Activated naive CD4-positive, alpha-beta T cell treated with anti-CD3 and anti-CD28 coated beads, Interleukin-2, amount 50 U/mL, for 72 hours (primary cell): Measurements from ENCODE around the gene PRUNE2. TPM values are rescaled to one million over a fixed set of nuclear protein-coding genes. Genes with fewer than 3 reads are reported as not detected.
"Not testable (repeated sequence)": the region's sequence is repeated elsewhere in the genome, so short reads cannot be mapped to it uniquely, and the experiment has no call there.

Source experiments
- ATAC-seq, 2 donors: fragments of 150-1000 bp; cut with Tn5 transposase; 2 replicates each; pipeline ENCODE4 v1.10.0; 2021; ENCODE audit warnings: mild to moderate bottlenecking in 2 of 2, moderate library complexity in 2 of 2
- DNase-seq, 2 donors: peaks; one replicate each; pipeline ENCODE4 v3.0.0; 2021 to 2022; ENCODE audit warnings: low spot score in 2 of 2
- H3K27ac Mint-ChIP-seq, 2 donors: one replicate each; pipeline ENCODE4 v1.8.0; 2022; ENCODE audit warnings: mild to moderate bottlenecking in 2 of 2, mixed read lengths in 2 of 2
- H3K36me3 Mint-ChIP-seq, 2 donors: one replicate each; pipeline ENCODE4 v1.8.0; 2022; ENCODE audit warnings: mixed read lengths in 2 of 2
- H3K9me3 Mint-ChIP-seq, 2 donors: one replicate each; pipeline ENCODE4 v1.8.0; 2022; ENCODE audit warnings: mixed read lengths in 2 of 2
- total RNA-seq, 2 donors: library from RNA; stranded (reverse); gene quantifications; one replicate each; pipeline ENCODE4 v1.2.3, GENCODE V29; 2022

Gene PRUNE2
- total RNA-seq, 2 donors from 2014 or later = 0.18 to 0.86 TPM

GRCh38 chr9:76793784-76794431, 112.0 kb downstream of the PRUNE2 start:
- Mint-ChIP-seq H3K9me3 (no peaks in the 10 kb centered on the region), H3K36me3 (no peaks in the 10 kb centered on the region), H3K27ac (no peak overlapping the region)
- DNase-seq (no peak), ATAC-seq (no peak)

- no peak for DNase-seq
- no peak for ATAC-seq
- no peaks in the 10 kb centered on the region for H3K36me3 Mint-ChIP-seq
- H3K27ac Mint-ChIP-seq = no peak overlapping the region
- no peaks in the 10 kb centered on the region for H3K9me3 Mint-ChIP-seq
These were observed 116.1 kb downstream of the PRUNE2 start for GRCh38 chr9:76789840-76790239.

GRCh38 chr9:76787677-76788076, 118.2 kb downstream of the PRUNE2 start:
- no peaks in the 10 kb centered on the region for H3K36me3 Mint-ChIP-seq

GRCh38 chr9:76785501-76785900, 120.4 kb downstream of the PRUNE2 start:
- ATAC-seq = no peak
- DNase-seq = no peak
- Mint-ChIP-seq H3K27ac (no peak overlapping the region), H3K36me3 (no peaks in the 10 kb centered on the region), H3K9me3 (no peaks in the 10 kb centered on the region)

More at GRCh38 chr9:76787677-76788076, 118.2 kb downstream of the PRUNE2 start:
- no peaks in the 10 kb centered on the region for H3K9me3 Mint-ChIP-seq
- ATAC-seq (no peak), DNase-seq (no peak)
- no peak overlapping the region for H3K27ac Mint-ChIP-seq

- DNase-seq (no peak), ATAC-seq (no peak)
- no peaks in the 10 kb centered on the region for H3K36me3 Mint-ChIP-seq
- no peak overlapping the region for H3K27ac Mint-ChIP-seq
- no peaks in the 10 kb centered on the region for H3K9me3 Mint-ChIP-seq
These were observed 121.0 kb downstream of the PRUNE2 start for GRCh38 chr9:76784881-76785280.

GRCh38 chr9:76772686-76773445, 133.0 kb downstream of the PRUNE2 start:
- ATAC-seq = no peak
- H3K27ac Mint-ChIP-seq = no peak overlapping the region
- no peak for DNase-seq

GRCh38 chr9:76766126-76766525, 139.8 kb downstream of the PRUNE2 start:
- no peaks in the 10 kb centered on the region for H3K9me3 Mint-ChIP-seq
- ATAC-seq (no peak), DNase-seq (no peak)
- H3K27ac Mint-ChIP-seq = no peak overlapping the region
- no peaks in the 10 kb centered on the region for H3K36me3 Mint-ChIP-seq

More at GRCh38 chr9:76772686-76773445, 133.0 kb downstream of the PRUNE2 start:
- no peaks in the 10 kb centered on the region for H3K36me3 Mint-ChIP-seq
- no peaks in the 10 kb centered on the region for H3K9me3 Mint-ChIP-seq

- ATAC-seq = no peak
- Mint-ChIP-seq H3K9me3 (no peaks in the 10 kb centered on the region), H3K27ac (no peak within 1 kb of the TSS), H3K36me3 (no peaks in the 10 kb centered on the region)
- no peak for DNase-seq
These were observed 141.8 kb downstream of the PRUNE2 start, which contains the start of gene PCA3 for GRCh38 chr9:76764138-76764537. TSS of gene PCA3 (plus strand) at chr9:76764438.

GRCh38 chr9:76761448-76761847, 144.5 kb downstream of the PRUNE2 start:
- H3K9me3 Mint-ChIP-seq = no peaks in the 10 kb centered on the region
- DNase-seq = no peak
- H3K27ac Mint-ChIP-seq = no peak overlapping the region
- H3K36me3 Mint-ChIP-seq = no peaks in the 10 kb centered on the region
- ATAC-seq = no peak

- ATAC-seq (no peak), DNase-seq (no peak)
- no peaks in the 10 kb centered on the region for H3K36me3 Mint-ChIP-seq
- H3K9me3 Mint-ChIP-seq = no peaks in the 10 kb centered on the region
- H3K27ac Mint-ChIP-seq = no peak overlapping the region
These were observed 146.2 kb downstream of the PRUNE2 start for GRCh38 chr9:76759732-76760131.

GRCh38 chr9:76758476-76758875, 147.4 kb downstream of the PRUNE2 start:
- no peak for DNase-seq
- Mint-ChIP-seq H3K9me3 (no peaks in the 10 kb centered on the region), H3K27ac (no peak overlapping the region), H3K36me3 (no peaks in the 10 kb centered on the region)
- ATAC-seq = no peak

GRCh38 chr9:76756941-76757673, 148.8 kb downstream of the PRUNE2 start:
- DNase-seq (no peak), ATAC-seq (no peak)
- no peak overlapping the region for H3K27ac Mint-ChIP-seq
- no peaks in the 10 kb centered on the region for H3K36me3 Mint-ChIP-seq
- H3K9me3 Mint-ChIP-seq = no peaks in the 10 kb centered on the region

- Mint-ChIP-seq H3K9me3 (no peaks in the 10 kb centered on the region), H3K36me3 (no peaks in the 10 kb centered on the region), H3K27ac (no peak overlapping the region)
- ATAC-seq (no peak), DNase-seq (no peak)
These were observed 149.7 kb downstream of the PRUNE2 start for GRCh38 chr9:76756268-76756640.

GRCh38 chr9:76751001-76751400, 154.9 kb downstream of the PRUNE2 start:
- ATAC-seq (no peak), DNase-seq (no peak)
- H3K9me3 Mint-ChIP-seq = no peaks in the 10 kb centered on the region
- H3K27ac Mint-ChIP-seq = no peak overlapping the region
- no peaks in the 10 kb centered on the region for H3K36me3 Mint-ChIP-seq

- peaks cover 6 to 17% of the 10 kb centered on the region in 2 donors for H3K36me3 Mint-ChIP-seq
- DNase-seq = no peak
- peaks cover 9 to 16% of the 10 kb centered on the region in 2 donors for H3K9me3 Mint-ChIP-seq
- ATAC-seq = peak in 1 of 2 donors; percentile 71
- no peak overlapping the region for H3K27ac Mint-ChIP-seq
These were observed 161.6 kb downstream of the PRUNE2 start for GRCh38 chr9:76744336-76744735.

- ATAC-seq = no peak
- peaks cover 6 to 17% of the 10 kb centered on the region in 2 donors for H3K36me3 Mint-ChIP-seq
- no peak for DNase-seq
- no peak overlapping the region for H3K27ac Mint-ChIP-seq
- peaks cover 9 to 16% of the 10 kb centered on the region in 2 donors for H3K9me3 Mint-ChIP-seq
These were observed 162.0 kb downstream of the PRUNE2 start for GRCh38 chr9:76743931-76744330.

GRCh38 chr9:76742890-76743289, 163.0 kb downstream of the PRUNE2 start:
- ATAC-seq, H3K27ac Mint-ChIP-seq, DNase-seq: not testable (repeated sequence)
- Mint-ChIP-seq H3K9me3 (peaks cover 9 to 16% of the 10 kb centered on the region in 2 donors), H3K36me3 (peaks cover 6 to 17% of the 10 kb centered on the region in 2 donors)
